22Rv1 (cell line): ENCODE measurements around the gene PBX2.

Experiments used
- H3K27ac ChIP-seq: fragments of 450-650 bp; 2 replicates; pipeline ENCODE4 v1.5.1; 2017
- CTCF ChIP-seq: fragments of 450-650 bp; IDR thresholded peaks from 2 replicates; pipeline ENCODE4 v1.5.1; 2017; ENCODE audit warnings: mild to moderate bottlenecking
- ZFX ChIP-seq: fragments of 450-650 bp; IDR thresholded peaks from 2 replicates; pipeline ENCODE4 v1.6.1; 2017; ENCODE audit warnings: antibody characterized with exemption, borderline replicate concordance

PBX2 gene

GRCh38 chr6:32190054-32190851, at the start of gene PBX2:
Gene PBX2 (minus strand): TSS chr6:32190202. CDS start chr6:32189915, 287 bp downstream.
- peak within 1 kb of the TSS; percentile 87 for H3K27ac ChIP-seq
- TF ChIP-seq ZFX (no peak), CTCF (no peak)

GRCh38 chr6:32239462-32239861, 49.5 kb upstream of the PBX2 start:
- H3K27ac ChIP-seq: no peak overlapping the region
- TF ChIP-seq CTCF (no peak), ZFX (no peak)

GRCh38 chr6:32234934-32235333, 44.9 kb upstream of the PBX2 start:
- TF ChIP-seq CTCF (no peak), ZFX (no peak)
- no peak overlapping the region for H3K27ac ChIP-seq

GRCh38 chr6:32226434-32226833, 36.4 kb upstream of the PBX2 start:
- no peak overlapping the region for H3K27ac ChIP-seq
- no peak for TF ChIP-seq CTCF
- no peak for TF ChIP-seq ZFX

GRCh38 chr6:32224696-32225095, 34.7 kb upstream of the PBX2 start:
- H3K27ac ChIP-seq: no peak overlapping the region
- TF ChIP-seq CTCF: no peak
- TF ChIP-seq ZFX: no peak

GRCh38 chr6:32223258-32224235, 33.5 kb upstream of the PBX2 start, which contains the start of gene NOTCH4:
Gene NOTCH4 (minus strand): TSS chr6:32224067. CDS start chr6:32223928, 139 bp downstream.
- TF ChIP-seq CTCF: no peak
- no peak for TF ChIP-seq ZFX
- H3K27ac ChIP-seq: no peak within 1 kb of the TSS
